Measurements from ENCODE around the gene EPG5.

EPG5 gene

GRCh38 chr18:45837283-45838070 is 129.7 kb downstream of the EPG5 start:
- no CpG with 5 or more reads among the region's 84 CpGs for WGBS, 2 donors (ENCODE audit: extremely low coverage in 2 of 2, insufficient read length in 2 of 2, insufficient replicate concordance in 1 of 2)
- Histone ChIP-seq H4K91ac (ENCODE audit: low read depth, low read length, poor library complexity) (no peak overlapping the region), H2BK120ac (ENCODE audit: low read depth, low read length) (no peak overlapping the region), H3K9me3 (replicated peaks in 1 of 2; ENCODE audit: control insufficient read depth in 2 of 2, insufficient read depth in 1 of 2, low read depth in 1 of 2, low read length in 2 of 2) (peaks cover 0 to 5% of the 10 kb centered on the region in 2 donors), H3K4me1 (ENCODE audit: control insufficient read depth in 2 of 2, insufficient read depth in 1 of 2, low read depth in 1 of 2, low read length in 2 of 2) (peaks cover 0 to 9% of the 10 kb centered on the region in 2 donors), H3K9ac (ENCODE audit: low read depth, low read length, poor library complexity) (peak overlapping the region; percentile 89), H3K36me3 (replicated peaks in 1 of 2; ENCODE audit: control insufficient read depth in 2 of 2, insufficient read depth in 2 of 2, low read length in 2 of 2) (no peaks in the 10 kb centered on the region), H3K79me1 (ENCODE audit: low read depth, low read length) (no peaks in the 10 kb centered on the region), H2BK5ac (ENCODE audit: low read length) (no peak overlapping the region), H2AFZ (ENCODE audit: low read length) (peak overlapping the region; percentile 89), H4K8ac (ENCODE audit: low read depth, low read length) (no peak overlapping the region), H3K14ac (ENCODE audit: low read length) (peak overlapping the region; percentile 67), H3K23ac (ENCODE audit: low read depth, low read length, poor library complexity) (no peak overlapping the region), H3K18ac (ENCODE audit: low read length) (peak overlapping the region; percentile 82), H2AK5ac (ENCODE audit: low read depth, low read length) (peak overlapping the region; percentile 81), H2BK12ac (ENCODE audit: low read length) (no peak overlapping the region), H2BK15ac (ENCODE audit: low read length) (no peak overlapping the region), H3K27me3 (ENCODE audit: control insufficient read depth in 3 of 3, insufficient read depth in 3 of 3, low read depth in 1 of 3, low read length in 3 of 3) (peaks cover 4 to 53% (median 34%) of the 10 kb centered on the region in 3 experiments), H3K27ac (replicated peaks; ENCODE audit: low read length) (no peak overlapping the region), H3K4me3 (ENCODE audit: low read length in 2 of 2) (peak overlapping the region; percentile 15 to 81), H3K4ac (ENCODE audit: low read length) (no peak overlapping the region), H3K4me2 (ENCODE audit: insufficient read depth, low read length, poor library complexity, severe bottlenecking) (peak overlapping the region; percentile 95)
- peak; percentile 43 for DNase-seq (ENCODE audit: low spot score)

- H3K4ac ChIP-seq (ENCODE audit: low read length): no peak overlapping the region
- no peak overlapping the region for H4K8ac ChIP-seq (ENCODE audit: low read depth, low read length)
- no peak for DNase-seq (ENCODE audit: low spot score)
- no peak overlapping the region for H3K4me3 ChIP-seq (ENCODE audit: low read length in 2 of 2)
- H2BK12ac ChIP-seq (ENCODE audit: low read length): no peak overlapping the region
- H3K27ac ChIP-seq (replicated peaks; ENCODE audit: low read length): no peak overlapping the region
- H2AFZ ChIP-seq (ENCODE audit: low read length): no peak overlapping the region
- no peak overlapping the region for H2BK5ac ChIP-seq (ENCODE audit: low read length)
- H2BK120ac ChIP-seq (ENCODE audit: low read depth, low read length): no peak overlapping the region
- H2AK5ac ChIP-seq (ENCODE audit: low read depth, low read length): no peak overlapping the region
- H3K9ac ChIP-seq (ENCODE audit: low read depth, low read length, poor library complexity): no peak overlapping the region
- peaks cover 0 to 9% of the 10 kb centered on the region in 2 donors for H3K4me1 ChIP-seq (ENCODE audit: control insufficient read depth in 2 of 2, insufficient read depth in 1 of 2, low read depth in 1 of 2, low read length in 2 of 2)
- H3K18ac ChIP-seq (ENCODE audit: low read length): no peak overlapping the region
- no CpG with 5 or more reads among the region's 14 CpGs for WGBS, 2 donors (ENCODE audit: extremely low coverage in 2 of 2, insufficient read length in 2 of 2, insufficient replicate concordance in 1 of 2)
- no peak overlapping the region for H3K14ac ChIP-seq (ENCODE audit: low read length)
- H4K91ac ChIP-seq (ENCODE audit: low read depth, low read length, poor library complexity): no peak overlapping the region
- no peak overlapping the region for H3K23ac ChIP-seq (ENCODE audit: low read depth, low read length, poor library complexity)
- H2BK15ac ChIP-seq (ENCODE audit: low read length): no peak overlapping the region
- peak overlapping the region; percentile 95 for H3K4me2 ChIP-seq (ENCODE audit: insufficient read depth, low read length, poor library complexity, severe bottlenecking)
- H3K27me3 ChIP-seq (ENCODE audit: control insufficient read depth in 3 of 3, insufficient read depth in 3 of 3, low read depth in 1 of 3, low read length in 3 of 3): peaks cover 4 to 53% (median 34%) of the 10 kb centered on the region in 3 experiments
- H3K79me1 ChIP-seq (ENCODE audit: low read depth, low read length): no peaks in the 10 kb centered on the region
- peaks cover 0 to 5% of the 10 kb centered on the region in 2 donors for H3K9me3 ChIP-seq (replicated peaks in 1 of 2; ENCODE audit: control insufficient read depth in 2 of 2, insufficient read depth in 1 of 2, low read depth in 1 of 2, low read length in 2 of 2)
- H3K36me3 ChIP-seq (replicated peaks in 1 of 2; ENCODE audit: control insufficient read depth in 2 of 2, insufficient read depth in 2 of 2, low read length in 2 of 2): no peaks in the 10 kb centered on the region
These were observed 130.6 kb downstream of the EPG5 start for GRCh38 chr18:45836242-45837205.

- Histone ChIP-seq H3K27me3 (ENCODE audit: control insufficient read depth in 3 of 3, insufficient read depth in 3 of 3, low read depth in 1 of 3, low read length in 3 of 3) (peaks cover 4 to 53% (median 34%) of the 10 kb centered on the region in 3 experiments), H2AFZ (ENCODE audit: low read length) (no peak overlapping the region), H3K4me1 (ENCODE audit: control insufficient read depth in 2 of 2, insufficient read depth in 1 of 2, low read depth in 1 of 2, low read length in 2 of 2) (peaks cover 0 to 9% of the 10 kb centered on the region in 2 donors), H2BK15ac (ENCODE audit: low read length) (no peak overlapping the region), H2BK12ac (ENCODE audit: low read length) (no peak overlapping the region), H3K9me3 (replicated peaks in 1 of 2; ENCODE audit: control insufficient read depth in 2 of 2, insufficient read depth in 1 of 2, low read depth in 1 of 2, low read length in 2 of 2) (peaks cover 0 to 5% of the 10 kb centered on the region in 2 donors), H2BK120ac (ENCODE audit: low read depth, low read length) (no peak overlapping the region), H3K79me1 (ENCODE audit: low read depth, low read length) (no peaks in the 10 kb centered on the region), H2BK5ac (ENCODE audit: low read length) (no peak overlapping the region), H3K9ac (ENCODE audit: low read depth, low read length, poor library complexity) (no peak overlapping the region), H3K14ac (ENCODE audit: low read length) (no peak overlapping the region), H3K23ac (ENCODE audit: low read depth, low read length, poor library complexity) (no peak overlapping the region), H3K18ac (ENCODE audit: low read length) (no peak overlapping the region), H3K27ac (replicated peaks; ENCODE audit: low read length) (no peak overlapping the region), H3K4ac (ENCODE audit: low read length) (no peak overlapping the region), H4K91ac (ENCODE audit: low read depth, low read length, poor library complexity) (no peak overlapping the region), H4K8ac (ENCODE audit: low read depth, low read length) (no peak overlapping the region), H3K36me3 (replicated peaks in 1 of 2; ENCODE audit: control insufficient read depth in 2 of 2, insufficient read depth in 2 of 2, low read length in 2 of 2) (no peaks in the 10 kb centered on the region), H3K4me2 (ENCODE audit: insufficient read depth, low read length, poor library complexity, severe bottlenecking) (no peak overlapping the region), H3K4me3 (ENCODE audit: low read length in 2 of 2) (no peak overlapping the region), H2AK5ac (ENCODE audit: low read depth, low read length) (no peak overlapping the region)
- DNase-seq (ENCODE audit: low spot score): no peak
- no CpG with 5 or more reads among the region's 3 CpGs for WGBS, 2 donors (ENCODE audit: extremely low coverage in 2 of 2, insufficient read length in 2 of 2, insufficient replicate concordance in 1 of 2)
These were observed 132.0 kb downstream of the EPG5 start for GRCh38 chr18:45835057-45835636.
